GM18951 (cell line): ENCODE results near the gene OLFML2B.
"Not testable (repeated sequence)": the region's sequence is repeated elsewhere in the genome, so short reads cannot be mapped to it uniquely, and the experiment has no call there.

Source experiments
- POLR2A ChIP-seq: IDR thresholded peaks from 4 replicates; pipeline ENCODE4 v1.6.1; 2011; ENCODE audit warnings: mild to moderate bottlenecking; ENCODE audit not compliant: insufficient read length, insufficient read depth; ENCODE audit errors: extremely low read depth
- in situ Hi-C: fragments of 300-500 bp; cut with MboI; formaldehyde crosslinking; loops from one replicate; pipeline ENCODE4 v1.12.0; 2022; ENCODE audit warnings: low sequenced_read_pairs, mixed read lengths, inconsistent platforms; ENCODE audit not compliant: unreplicated experiment

Gene OLFML2B

DNA sequence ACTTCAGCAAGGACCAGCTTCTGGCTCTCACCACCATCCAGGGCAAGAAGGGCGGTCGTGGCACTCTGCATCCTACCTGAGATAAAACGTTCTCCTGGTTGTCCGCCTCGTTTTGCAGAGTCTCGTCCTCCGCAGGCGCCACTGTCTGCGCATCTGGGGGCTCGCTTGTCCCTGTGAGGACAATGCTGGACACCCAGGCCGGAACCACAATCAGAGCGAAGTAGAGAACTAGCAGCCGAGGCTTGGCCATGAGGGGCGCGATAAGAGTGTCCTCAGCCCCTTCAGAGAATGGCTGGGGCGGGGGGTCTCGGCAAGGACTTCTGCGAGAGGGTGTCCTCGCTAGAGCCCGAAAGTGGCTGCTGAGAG, 505 bp downstream of the OLFML2B start:
- TF ChIP-seq POLR2A, result no peak
- in situ Hi-C loops, result no loop called here

DNA sequence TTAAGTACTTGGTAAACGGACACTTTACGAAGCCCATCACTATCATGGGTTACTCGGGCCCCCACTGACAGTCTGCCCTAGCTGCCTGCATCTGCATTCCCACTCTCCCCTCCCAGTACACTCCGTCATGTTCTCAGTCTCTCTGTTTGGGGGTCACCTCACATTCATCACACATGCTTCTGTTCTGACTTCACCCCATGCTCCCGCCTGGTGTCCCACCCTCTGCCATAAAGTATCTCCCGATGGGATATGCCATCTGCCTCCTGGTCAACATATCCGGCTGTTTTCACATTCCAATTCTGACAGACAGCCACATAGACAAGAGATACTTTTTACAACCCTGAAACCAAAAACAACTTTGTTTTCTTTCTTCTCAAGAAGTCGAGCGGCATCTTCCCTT, 1.0 kb downstream of the OLFML2B start:
- in situ Hi-C loops, result no loop called here
- no peak for TF ChIP-seq POLR2A

DNA sequence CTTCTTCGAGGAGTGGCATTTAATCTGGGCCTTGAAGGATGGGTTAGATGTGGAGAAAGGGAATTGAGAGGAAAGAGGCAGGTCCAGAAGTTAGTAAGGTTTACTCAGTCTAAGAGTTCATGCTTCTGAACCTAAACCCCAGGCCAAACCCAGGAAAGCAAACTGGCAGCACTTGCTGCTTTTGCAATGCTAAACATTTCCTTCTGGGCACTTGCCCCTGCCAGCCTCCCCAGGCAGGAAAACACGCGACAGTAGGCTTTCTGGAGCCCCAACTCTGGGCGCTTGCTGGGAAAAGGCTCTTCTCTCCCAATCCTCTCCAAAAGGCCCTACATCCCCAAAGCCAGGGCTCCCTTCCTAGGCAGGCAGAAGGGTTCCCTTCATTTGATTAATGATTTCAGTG, 2.5 kb downstream of the OLFML2B start:
- no peak for TF ChIP-seq POLR2A
- in situ Hi-C loops, result no loop called here

DNA sequence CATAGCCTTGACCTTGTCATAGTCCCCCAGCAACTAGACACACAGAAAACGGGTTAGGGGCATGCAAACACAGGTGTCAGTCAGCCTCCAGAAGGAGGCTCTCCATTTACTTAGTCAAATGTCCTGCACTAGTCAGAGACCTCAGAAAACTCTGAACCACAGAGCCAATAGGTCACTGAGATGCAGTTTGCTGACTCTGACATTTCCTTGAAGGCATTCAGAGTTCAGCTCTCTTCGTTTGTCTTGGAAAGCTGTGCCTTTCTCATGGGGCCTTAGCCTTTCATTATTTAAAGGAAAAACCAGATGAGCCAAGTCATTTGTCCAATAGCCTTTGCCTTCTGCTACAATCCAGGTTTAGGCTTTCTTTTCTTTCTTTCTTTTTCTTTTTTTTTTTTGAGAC, 3.5 kb downstream of the OLFML2B start:
- in situ Hi-C loops, result no loop called here
- TF ChIP-seq POLR2A, result no peak

DNA sequence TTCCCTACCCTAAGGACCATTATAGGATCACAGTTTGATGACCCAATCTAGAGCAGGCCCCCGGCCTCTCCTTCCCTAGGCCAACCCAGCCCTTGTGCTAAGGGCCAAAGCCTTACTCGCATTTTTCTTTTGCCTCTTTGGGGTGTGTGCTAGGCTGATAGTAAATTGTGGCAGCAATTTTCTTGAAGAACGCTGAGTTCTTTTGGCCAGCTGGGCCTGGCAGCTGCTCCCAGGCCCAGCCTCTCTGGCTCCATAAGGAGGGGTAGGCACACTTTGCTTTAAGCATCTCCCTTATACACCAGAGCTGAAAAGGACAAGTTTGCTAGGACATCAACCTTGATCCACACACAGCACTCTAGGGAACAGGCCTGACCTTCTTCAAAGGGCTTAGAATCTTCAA, 4.2 kb downstream of the OLFML2B start:
- in situ Hi-C loops, result no loop called here
- no peak for TF ChIP-seq POLR2A

DNA sequence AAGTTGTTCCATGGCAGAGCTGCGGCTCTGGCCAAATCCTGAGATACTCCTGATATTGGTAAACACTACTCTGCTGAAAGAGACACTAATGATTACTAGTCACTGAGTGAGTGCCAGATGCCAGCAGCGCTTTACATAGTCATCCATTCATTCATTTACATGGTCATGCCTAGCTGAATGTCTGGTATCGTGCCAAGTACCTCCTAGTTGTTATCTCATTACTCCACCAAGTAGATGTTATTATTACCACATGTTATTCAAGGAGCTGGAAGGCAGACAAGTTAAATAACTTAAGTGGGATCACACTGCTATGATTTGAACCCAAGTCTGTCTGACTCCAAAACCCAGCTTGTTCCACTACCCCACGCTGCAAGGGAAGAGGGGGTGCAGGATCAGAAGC, 4.7 kb downstream of the OLFML2B start:
- in situ Hi-C loops, result no loop called here
- TF ChIP-seq POLR2A, result no peak

DNA sequence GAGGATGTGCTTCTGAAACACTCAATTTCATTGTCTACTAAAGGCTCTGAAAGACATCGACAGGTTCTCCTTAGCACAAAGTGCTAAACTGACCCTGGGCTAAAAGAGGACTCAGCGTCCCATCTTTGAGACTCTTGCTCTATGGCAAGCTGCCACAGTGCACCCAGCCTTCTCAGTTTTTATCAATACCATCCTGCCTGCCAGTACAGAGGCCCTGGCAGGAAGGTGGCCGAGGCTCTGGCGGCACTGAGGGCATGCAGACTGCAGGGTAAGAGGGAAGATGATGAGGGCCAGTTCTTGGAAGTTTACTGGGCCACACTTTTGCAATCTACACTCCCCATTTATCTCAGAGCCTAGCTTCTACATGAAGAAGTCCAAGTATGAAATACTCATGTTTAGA, 5.3 kb downstream of the OLFML2B start:
- no peak for TF ChIP-seq POLR2A
- in situ Hi-C loops, result no loop called here

DNA sequence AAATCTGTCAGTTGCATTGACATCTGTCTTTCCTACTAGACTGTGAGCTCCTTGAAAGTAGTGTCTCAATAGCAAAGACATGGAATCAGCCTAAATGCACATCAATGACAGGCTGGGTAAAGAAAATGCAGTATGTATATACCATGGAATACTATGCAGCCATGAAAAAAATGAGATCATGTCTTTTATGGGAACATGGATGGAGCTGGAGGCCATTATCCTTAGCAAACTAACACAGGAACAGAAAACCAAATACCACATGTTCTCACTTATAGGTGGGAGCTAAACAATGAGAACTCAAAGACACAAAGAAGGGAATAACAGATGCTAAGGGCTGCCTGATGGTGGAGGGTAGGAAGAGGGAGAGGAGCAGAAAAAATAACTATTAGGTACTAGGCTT, 5.9 kb downstream of the OLFML2B start:
- in situ Hi-C loops, result not testable (repeated sequence)

DNA sequence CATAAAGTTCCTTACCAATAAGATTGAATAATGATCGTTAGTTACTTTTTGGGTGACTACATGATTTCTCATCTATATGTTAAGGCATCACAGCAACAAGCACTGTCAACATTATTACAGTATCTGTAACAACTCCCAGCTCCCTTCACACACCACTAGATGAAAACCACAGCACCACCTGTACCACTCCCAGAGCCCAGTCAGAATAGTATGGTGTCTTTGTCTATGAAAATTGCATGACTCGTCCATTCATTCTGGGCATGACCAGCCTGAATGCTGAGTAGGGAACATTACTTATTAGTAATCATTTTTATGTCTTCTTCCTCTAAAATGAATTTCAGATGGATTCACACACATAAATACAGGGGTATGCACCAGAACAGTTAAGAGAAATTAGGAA, 7.0 kb downstream of the OLFML2B start:
- no peak for TF ChIP-seq POLR2A
- in situ Hi-C loops, result no loop called here

DNA sequence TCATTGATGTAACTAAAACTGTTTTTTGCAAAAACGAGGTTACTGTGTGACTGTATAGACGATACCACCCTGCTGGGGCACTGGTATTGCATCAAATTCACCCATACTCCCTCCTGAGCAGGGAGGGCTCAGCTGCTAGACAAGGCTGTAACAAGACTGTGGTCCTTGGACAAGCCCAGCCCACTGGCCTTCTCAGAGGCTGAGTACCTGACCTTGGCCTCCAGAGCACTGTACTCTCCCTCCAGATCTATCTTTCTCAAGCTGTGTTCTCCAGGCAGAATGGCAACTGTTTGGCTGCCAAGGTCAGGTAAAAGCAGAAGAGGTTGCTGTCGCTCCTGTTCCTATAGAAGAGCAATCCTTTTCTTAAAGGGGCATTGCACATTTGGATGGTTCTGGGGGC, 8.5 kb downstream of the OLFML2B start:
- in situ Hi-C loops, result no loop called here
- TF ChIP-seq POLR2A, result no peak

DNA sequence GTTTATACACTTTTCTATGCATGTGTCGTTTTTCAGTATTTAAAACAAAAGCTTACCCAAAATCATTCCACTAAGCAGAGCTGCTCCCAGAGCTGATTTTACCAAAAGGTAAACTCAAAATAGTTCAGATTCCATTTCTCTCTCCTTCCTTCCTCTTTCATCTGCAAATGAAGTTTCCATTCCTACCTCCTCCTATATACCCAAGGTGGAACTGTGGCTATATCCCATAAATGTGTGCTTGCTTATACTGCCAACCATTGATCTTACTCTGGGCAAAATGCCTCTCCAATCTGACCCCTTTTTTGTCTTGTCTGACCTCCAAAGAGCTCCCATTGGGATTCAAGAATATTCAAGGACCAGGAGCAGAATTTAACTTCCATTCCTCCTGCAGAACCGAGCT, 9.5 kb downstream of the OLFML2B start:
- in situ Hi-C loops, result no loop called here
- TF ChIP-seq POLR2A, result no peak

DNA sequence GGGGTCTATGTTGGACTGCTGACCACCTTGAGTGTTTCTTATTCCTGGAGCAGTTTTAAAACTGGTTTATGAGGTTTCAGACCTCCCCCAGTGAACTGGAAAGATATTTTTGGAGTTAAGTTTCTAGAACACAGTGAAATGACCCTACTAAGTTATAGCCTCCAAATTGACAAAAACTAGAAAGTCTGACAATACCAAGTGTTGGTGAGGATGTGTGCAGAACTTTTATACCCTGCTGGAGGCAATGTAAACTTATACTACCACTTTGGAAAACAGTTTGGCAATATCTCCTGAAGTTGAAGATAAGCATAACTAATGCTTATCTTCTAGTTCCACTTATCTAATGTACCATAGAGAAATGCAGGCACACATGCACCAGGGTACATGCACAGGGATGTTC, 10.4 kb downstream of the OLFML2B start:
- in situ Hi-C loops, result no loop called here
- TF ChIP-seq POLR2A, result no peak

DNA sequence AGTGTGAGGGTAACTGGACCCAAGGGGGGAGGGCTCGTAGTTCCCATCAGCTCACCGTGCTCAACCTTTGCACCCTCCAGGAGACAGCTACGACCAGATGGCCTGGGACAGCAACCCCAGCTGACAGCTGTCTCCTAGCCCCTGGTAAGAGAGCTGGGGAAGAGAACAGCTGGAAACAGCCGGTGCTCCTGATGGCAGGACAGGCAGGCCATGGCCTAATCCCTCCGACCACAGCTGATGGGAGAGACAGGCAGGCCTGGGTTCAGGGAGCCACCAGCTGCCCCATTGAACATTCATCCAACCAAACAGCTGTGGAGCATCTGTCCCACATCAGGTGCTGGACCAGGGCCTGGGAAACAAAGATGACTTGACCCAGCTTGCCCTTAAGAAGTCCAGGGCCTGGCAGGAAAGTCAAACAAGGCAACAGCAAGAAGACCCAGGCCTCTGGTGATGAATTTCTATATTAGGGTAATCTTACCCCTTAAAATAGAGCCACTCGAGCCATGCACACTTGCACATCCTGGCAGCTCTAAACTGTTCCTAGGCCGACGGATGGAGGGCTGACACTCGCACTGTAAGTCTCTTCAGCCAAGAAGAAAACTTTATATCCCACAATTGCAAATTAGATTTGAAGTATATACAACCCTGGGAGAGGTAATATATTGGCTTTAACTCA, 12.2 kb downstream of the OLFML2B start:
- in situ Hi-C loops, result no loop called here
- no peak for TF ChIP-seq POLR2A

DNA sequence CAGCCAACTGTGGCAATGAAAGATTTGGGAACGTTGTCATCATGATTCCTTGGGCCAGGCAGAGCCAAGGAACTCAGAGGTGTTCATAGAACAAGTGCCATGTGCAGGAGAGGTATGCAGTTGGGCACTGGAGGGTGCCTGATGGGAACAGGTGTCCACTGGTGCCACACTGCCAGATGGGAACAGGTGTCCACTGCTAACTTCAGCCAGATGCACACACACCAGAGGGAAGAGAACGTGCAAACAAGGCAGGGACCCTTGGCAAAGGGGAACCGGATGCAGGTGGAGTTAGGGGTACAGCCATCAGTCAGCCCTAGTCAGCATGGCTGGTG, 13.5 kb downstream of the OLFML2B start:
- no peak for TF ChIP-seq POLR2A
- in situ Hi-C loops, result no loop called here

DNA sequence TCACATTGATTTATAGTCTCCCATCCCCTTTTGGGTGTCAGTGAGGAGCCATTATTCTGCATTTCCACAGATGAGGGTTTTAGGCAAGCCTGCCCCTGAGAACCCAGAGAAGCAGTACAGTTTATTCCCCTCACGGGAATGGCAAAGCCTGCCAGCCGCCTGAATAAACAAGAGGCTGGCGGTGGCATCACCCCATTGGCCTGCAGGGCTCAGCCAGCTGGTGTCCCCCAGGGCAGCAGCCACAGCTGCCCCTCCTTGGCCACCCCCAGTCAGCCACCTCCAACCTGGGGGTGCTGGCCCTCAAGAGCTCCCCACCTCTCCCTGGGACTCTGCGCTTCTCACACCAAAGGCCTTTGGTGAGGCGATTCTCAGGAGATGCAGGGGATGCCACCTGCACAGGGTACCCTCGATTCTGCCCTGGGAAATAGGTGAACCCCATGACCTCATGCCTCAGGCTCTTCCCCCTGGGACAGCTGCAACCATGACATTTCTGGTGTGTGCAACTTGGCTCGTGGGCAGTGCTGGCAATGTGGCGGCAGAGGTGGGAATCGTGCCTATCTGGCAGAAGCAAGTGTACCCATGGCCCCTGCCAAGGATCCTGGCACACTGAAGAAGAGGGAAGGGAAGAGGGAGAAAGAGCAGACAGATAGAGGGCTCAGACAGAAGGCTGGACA, 14.0 kb downstream of the OLFML2B start:
- TF ChIP-seq POLR2A, result no peak

More for the DNA sequence above, 14.0 kb downstream of the OLFML2B start:
- in situ Hi-C loops, result no loop called here
